HG03135 (cell line): ENCODE measurements around the gene ANKUB1.
A peak's percentile ranks its signal among the peaks of the same experiment; 100 is the strongest.

Experiments used
- ATAC-seq: cut with Tn5 transposase; IDR thresholded peaks from one replicate; pipeline ENCODE4 v1.9.1; 2021; ENCODE audit warnings: mild to moderate bottlenecking, moderate library complexity; ENCODE audit not compliant: unreplicated experiment

ANKUB1 gene

DNA sequence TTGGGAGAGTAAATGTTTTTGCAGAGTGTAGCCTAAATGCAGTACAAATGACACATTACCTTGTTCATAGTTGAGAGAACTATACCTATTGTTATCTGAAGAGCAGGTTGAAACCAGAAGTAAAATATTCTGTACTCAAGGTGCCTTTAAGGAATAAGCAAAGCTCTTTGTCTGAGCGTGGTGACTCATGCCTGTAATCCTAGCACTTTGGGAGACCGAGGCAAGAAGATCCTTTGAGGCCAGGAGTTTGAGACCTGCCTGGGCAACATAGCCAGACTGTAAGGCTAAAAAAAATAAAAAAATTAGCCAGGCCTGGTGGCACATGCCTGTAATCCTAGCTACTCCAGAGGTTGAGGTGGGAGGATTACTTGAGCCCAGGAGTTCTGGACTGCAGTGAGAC is 18.5 kb upstream of the ANKUB1 start:
- no peak for ATAC-seq

- no peak for ATAC-seq
These were observed 17.3 kb upstream of the ANKUB1 start for GRCh38 chr3:149809699-149810098.

- no peak for ATAC-seq
These were observed 16.0 kb upstream of the ANKUB1 start for GRCh38 chr3:149808209-149808829.

DNA sequence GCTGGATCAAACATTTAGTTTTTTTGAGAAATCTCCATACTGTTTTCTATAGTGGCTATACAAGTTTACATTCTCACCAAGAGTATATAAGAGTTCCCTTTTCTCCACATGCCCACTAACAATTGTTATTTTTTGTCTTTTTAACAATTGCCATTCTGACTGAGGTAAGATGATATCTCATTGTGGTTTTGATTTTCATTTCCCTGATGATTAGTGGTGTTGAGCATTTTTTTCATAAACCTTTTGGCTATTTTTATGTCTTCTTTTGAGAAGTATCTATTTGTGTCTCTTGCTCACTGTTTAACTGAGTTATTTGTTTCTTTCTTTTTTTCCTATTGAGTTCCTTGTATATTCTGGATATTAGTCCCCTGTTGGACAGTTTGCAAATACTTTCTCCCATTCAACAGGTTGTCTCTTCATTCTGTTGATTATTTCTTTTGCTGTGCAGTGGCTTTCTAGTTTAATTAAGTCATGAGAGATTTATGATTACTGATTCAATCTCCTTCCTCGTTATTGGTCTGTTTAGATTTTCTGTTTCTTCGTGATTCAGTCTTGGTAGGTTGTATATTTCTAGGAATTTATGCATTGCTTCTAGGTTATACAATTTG is 13.9 kb upstream of the ANKUB1 start:
- no peak for ATAC-seq

GRCh38 chr3:149801639-149802038 is 9.3 kb upstream of the ANKUB1 start:
- ATAC-seq = no peak

GRCh38 chr3:149801195-149801594 is 8.8 kb upstream of the ANKUB1 start:
- no peak for ATAC-seq

GRCh38 chr3:149800693-149801092 is 8.3 kb upstream of the ANKUB1 start:
- ATAC-seq = no peak

DNA sequence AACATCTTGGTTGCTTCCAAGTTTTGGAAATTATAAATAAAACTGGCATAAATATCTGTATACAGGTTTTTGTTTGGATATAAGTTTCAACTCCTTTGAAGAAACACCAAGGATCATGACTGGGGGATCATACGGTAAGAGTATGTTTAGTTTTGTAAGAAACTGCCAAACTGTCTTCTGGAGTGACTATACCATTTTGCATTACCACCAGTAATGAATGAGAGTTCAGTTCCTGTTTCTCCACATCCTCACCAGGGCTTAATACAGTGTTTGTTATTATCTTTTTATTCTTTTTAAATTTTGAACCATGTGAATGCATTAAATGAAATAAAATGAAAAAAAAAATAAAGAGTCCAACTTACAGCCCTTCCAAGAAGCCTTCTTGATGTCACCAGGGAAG is 3.7 kb upstream of the ANKUB1 start:
- no peak for ATAC-seq

- no peak for ATAC-seq
These were observed 1.7 kb downstream of the ANKUB1 start for GRCh38 chr3:149790698-149791097.

GRCh38 chr3:149790268-149790667 is 2.1 kb downstream of the ANKUB1 start:
- no peak for ATAC-seq

DNA sequence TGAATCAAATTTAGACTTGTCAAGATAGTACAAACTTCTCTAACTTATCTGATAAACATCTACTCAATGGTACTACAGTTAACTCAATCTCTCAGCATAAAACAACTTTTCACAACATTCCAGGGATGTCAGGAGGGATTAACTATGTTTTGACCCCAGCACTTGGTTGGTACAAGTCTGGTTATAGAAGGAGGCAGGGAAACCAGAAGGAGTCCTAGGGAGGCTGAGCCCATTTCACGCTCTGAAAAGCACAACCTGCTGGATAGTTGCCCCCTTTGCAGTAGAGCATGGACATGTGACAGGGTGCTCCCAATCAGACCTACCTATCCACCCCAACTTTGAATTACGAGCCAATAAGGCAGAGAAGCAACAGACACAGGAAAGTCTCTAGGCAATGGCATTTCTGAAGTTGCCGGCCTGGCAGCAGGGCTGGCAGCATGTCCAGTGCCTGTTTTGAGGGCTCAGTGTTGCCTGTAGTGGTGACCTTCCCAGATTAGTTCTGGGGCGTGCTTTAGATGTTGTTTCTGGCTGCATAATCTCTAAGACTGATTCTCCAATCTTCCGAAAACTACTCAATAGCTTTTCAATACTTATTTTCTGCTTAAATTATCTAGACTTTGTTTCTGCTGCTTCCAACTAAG is 8.2 kb downstream of the ANKUB1 start:
- ATAC-seq = no peak

- no peak for ATAC-seq
These were observed 8.8 kb downstream of the ANKUB1 start for GRCh38 chr3:149783576-149783975.

DNA sequence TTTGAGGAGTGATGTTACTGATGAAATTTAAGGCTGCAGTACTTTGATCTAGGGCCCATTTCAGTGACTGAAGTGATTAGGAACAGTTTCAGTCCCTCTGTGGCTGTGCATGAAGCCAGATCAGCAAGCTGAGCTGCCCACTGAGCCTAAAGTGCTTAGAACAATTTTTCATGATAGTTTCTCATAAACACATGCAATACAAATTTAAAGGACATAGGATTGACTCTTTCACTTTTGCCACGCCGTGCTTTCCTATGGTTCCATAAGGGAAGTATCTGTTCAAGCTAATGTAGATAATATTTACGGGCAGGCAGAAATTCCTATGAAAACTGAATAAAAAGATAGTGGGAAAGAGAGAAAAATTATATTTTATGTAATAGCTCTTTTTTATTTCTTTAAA is 10.6 kb downstream of the ANKUB1 start:
- peak; percentile 6 for ATAC-seq

GRCh38 chr3:149781211-149781610 is 11.1 kb downstream of the ANKUB1 start:
- peak; percentile 56 for ATAC-seq

- ATAC-seq = no peak
These were observed 14.7 kb downstream of the ANKUB1 start for GRCh38 chr3:149777414-149778214.

GRCh38 chr3:149776170-149776569 is 16.2 kb downstream of the ANKUB1 start:
- ATAC-seq = no peak

- ATAC-seq = no peak
These were observed 19.5 kb downstream of the ANKUB1 start for GRCh38 chr3:149772861-149773260.

DNA sequence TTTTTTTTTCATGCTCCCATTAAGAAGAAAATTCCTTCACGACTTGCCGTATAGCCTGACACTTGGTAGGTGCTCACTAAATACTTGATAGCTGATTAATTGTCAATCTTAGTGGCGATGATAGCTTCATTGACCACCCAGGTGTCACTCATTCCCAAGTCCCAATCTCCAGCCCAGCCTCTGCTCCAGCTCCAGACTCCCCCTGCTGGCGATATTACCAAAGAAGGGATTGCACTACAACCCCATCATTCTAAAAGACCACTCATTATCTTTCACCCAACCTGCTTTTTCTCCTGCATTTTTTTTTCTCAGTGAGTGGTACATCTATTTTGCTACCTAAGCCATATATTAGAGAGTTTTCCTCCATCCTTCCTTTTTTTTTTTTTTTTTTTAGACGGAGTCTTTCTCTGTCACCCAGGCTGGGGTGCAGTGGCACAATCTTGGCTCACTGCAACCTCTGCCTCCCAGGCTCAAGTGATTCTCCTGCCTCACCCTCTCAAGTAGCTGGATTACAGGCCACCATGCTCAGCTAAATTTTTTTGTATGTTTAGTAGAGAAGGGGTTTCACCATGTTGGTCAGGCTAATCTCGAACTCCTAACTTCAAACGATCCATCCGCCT is 20.6 kb downstream of the ANKUB1 start:
- peak; percentile 57 for ATAC-seq

- no peak for ATAC-seq
These were observed 22.1 kb downstream of the ANKUB1 start for GRCh38 chr3:149770246-149770645.

- ATAC-seq = no peak
These were observed 23.6 kb downstream of the ANKUB1 start for GRCh38 chr3:149768704-149769103.

- no peak for ATAC-seq
These were observed 24.6 kb downstream of the ANKUB1 start for GRCh38 chr3:149767720-149768119.
